ENCODE measurements around the gene PTPRG. TPM values are rescaled to one million over a fixed set of nuclear protein-coding genes. Genes with fewer than 3 reads are reported as not detected.

The PTPRG gene
- total and polyA plus RNA-seq, 2 experiments from 2014 or later = 8.5 to 34.9 TPM

DNA sequence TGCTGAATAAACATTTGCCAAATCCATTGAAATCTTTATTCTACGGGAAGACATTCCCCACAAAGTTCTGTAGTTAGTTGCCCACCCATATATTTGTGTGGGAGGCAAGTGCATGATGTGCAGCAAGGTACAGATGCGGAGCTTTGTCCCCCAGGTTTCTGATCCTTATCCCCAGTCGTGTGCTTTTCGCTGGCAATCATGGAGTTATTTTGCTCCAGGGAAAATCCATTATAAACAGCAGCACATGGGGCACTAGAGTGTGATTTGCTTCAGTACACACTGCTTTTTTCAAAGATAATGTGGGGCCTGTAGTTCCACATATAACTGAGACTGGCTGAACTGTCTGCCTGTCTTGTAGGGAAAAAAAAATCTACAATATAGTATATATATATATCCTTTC is 679.9 kb downstream of the PTPRG start:
- H3K27me3 ChIP-seq = no peaks in the 10 kb centered on the region
- H4K20me1 ChIP-seq (ENCODE audit: insufficient read depth, poor library complexity, severe bottlenecking) = no peaks in the 10 kb centered on the region
- TF ChIP-seq EZH2phosphoT487 (IDR thresholded peaks at IDR 0.05; ENCODE audit: low read depth, severe bottlenecking, unreplicated experiment) (no peak), EZH2 (IDR thresholded peaks at IDR 0.05; ENCODE audit: borderline replicate concordance) (no peak)
- TF ChIP-seq, protein P1, sequence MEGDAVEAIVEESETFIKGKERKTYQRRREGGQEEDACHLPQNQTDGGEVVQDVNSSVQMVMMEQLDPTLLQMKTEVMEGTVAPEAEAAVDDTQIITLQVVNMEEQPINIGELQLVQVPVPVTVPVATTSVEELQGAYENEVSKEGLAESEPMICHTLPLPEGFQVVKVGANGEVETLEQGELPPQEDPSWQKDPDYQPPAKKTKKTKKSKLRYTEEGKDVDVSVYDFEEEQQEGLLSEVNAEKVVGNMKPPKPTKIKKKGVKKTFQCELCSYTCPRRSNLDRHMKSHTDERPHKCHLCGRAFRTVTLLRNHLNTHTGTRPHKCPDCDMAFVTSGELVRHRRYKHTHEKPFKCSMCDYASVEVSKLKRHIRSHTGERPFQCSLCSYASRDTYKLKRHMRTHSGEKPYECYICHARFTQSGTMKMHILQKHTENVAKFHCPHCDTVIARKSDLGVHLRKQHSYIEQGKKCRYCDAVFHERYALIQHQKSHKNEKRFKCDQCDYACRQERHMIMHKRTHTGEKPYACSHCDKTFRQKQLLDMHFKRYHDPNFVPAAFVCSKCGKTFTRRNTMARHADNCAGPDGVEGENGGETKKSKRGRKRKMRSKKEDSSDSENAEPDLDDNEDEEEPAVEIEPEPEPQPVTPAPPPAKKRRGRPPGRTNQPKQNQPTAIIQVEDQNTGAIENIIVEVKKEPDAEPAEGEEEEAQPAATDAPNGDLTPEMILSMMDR (IDR thresholded peaks at IDR 0.05; ENCODE audit: poor library complexity) = no peak
- DNase-seq (ENCODE audit: low spot score) = no peak
- no peak overlapping the region for H3K4me3 ChIP-seq
- no peak overlapping the region for H2AFZ ChIP-seq
- H3K4me2 ChIP-seq = no peak overlapping the region
- no peaks in the 10 kb centered on the region for H3K9me2 ChIP-seq (replicated peaks; ENCODE audit: insufficient read depth)
- H3K4me1 ChIP-seq (ENCODE audit: insufficient read depth) = no peaks in the 10 kb centered on the region
- H3K79me2 ChIP-seq = no peaks in the 10 kb centered on the region
- WGBS (ENCODE audit: low lambda C conversion rate, missing lambda C conversion rate) = 53% methylated on average over 4 of the region's 4 CpGs
- no peak overlapping the region for H3K27ac ChIP-seq
- no peaks in the 10 kb centered on the region for H3K9me3 ChIP-seq (ENCODE audit: low read depth)
- no peaks in the 10 kb centered on the region for H3K36me3 ChIP-seq (replicated peaks; ENCODE audit: insufficient read depth, low read depth)

DNA sequence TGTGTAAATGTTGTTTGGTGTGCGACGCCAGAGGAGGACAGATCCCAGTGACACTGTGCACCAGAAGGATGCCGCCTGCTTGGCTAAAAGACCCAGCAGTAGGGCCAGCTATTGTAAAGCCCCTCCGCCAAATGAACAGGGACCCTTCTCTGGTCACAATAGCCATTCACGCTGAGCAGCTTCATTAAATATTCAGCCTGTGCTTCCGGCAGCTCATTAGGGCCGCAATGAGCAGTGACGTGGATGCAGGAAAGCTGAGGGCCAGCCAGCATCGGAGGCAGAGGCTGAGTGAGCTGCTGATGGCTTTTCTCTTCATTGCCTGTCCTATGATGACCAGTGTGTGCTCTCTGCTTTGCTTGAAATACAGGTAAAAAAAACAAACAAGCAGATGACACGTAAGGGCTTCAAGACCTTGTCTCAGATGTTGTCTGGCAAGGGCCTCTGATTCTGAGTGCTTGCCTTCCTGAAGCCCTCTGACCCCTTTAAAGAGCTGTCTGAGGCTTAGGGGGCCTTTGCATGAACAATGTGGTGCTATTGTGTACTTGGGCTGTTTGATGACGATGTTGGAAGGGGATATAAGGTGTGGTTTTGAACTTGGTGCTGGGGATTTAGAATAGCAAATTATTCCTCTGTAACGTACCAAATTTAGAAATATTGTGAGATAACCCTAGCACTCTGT is 681.6 kb downstream of the PTPRG start:
- H3K27ac ChIP-seq = no peak overlapping the region
- no peaks in the 10 kb centered on the region for H3K9me3 ChIP-seq (ENCODE audit: low read depth)
- no peaks in the 10 kb centered on the region for H4K20me1 ChIP-seq (ENCODE audit: insufficient read depth, poor library complexity, severe bottlenecking)
- H3K4me1 ChIP-seq (ENCODE audit: insufficient read depth) = no peaks in the 10 kb centered on the region
- H3K4me2 ChIP-seq = no peak overlapping the region
- H3K36me3 ChIP-seq (replicated peaks; ENCODE audit: insufficient read depth, low read depth) = no peaks in the 10 kb centered on the region
- H3K79me2 ChIP-seq = no peaks in the 10 kb centered on the region
- H3K4me3 ChIP-seq = no peak overlapping the region
- no peaks in the 10 kb centered on the region for H3K9me2 ChIP-seq (replicated peaks; ENCODE audit: insufficient read depth)
- no peak for TF ChIP-seq EZH2phosphoT487 (IDR thresholded peaks at IDR 0.05; ENCODE audit: low read depth, severe bottlenecking, unreplicated experiment)
- TF ChIP-seq, protein P1 (IDR thresholded peaks at IDR 0.05; ENCODE audit: poor library complexity) = no peak
- no peak for TF ChIP-seq EZH2 (IDR thresholded peaks at IDR 0.05; ENCODE audit: borderline replicate concordance)
- no peaks in the 10 kb centered on the region for H3K27me3 ChIP-seq
- no peak for DNase-seq (ENCODE audit: low spot score)
- 92% methylated on average over 12 of the region's 12 CpGs for WGBS (ENCODE audit: low lambda C conversion rate, missing lambda C conversion rate)
- H2AFZ ChIP-seq = no peak overlapping the region

DNA sequence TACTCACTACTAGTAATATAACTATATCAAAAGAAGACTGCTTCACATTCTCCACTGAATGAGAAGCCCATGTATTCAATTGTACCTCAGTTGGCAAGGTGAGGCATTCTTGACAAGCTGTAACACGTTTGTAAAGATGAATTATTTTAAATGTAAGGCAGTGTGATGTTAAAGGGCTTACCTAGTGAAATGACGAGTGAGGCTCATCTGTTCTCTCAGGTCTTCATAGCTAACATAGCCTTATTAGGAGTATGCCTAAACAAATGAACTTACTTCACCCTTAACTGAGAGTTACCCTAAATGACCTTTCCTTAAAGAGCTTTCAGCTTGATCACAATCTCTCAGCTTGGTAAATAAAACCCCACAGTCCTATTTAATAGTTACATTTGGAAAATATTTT is 684.7 kb downstream of the PTPRG start:
- DNase-seq (ENCODE audit: low spot score) = no peak
- Histone ChIP-seq H3K4me2 (no peak overlapping the region), H3K27ac (no peak overlapping the region), H4K20me1 (ENCODE audit: insufficient read depth, poor library complexity, severe bottlenecking) (no peaks in the 10 kb centered on the region), H3K79me2 (no peaks in the 10 kb centered on the region), H3K4me1 (ENCODE audit: insufficient read depth) (no peaks in the 10 kb centered on the region), H3K27me3 (no peaks in the 10 kb centered on the region), H3K9me2 (replicated peaks; ENCODE audit: insufficient read depth) (no peaks in the 10 kb centered on the region), H3K36me3 (replicated peaks; ENCODE audit: insufficient read depth, low read depth) (no peaks in the 10 kb centered on the region), H3K4me3 (no peak overlapping the region), H3K9me3 (ENCODE audit: low read depth) (no peaks in the 10 kb centered on the region), H2AFZ (no peak overlapping the region)
- TF ChIP-seq EZH2phosphoT487 (IDR thresholded peaks at IDR 0.05; ENCODE audit: low read depth, severe bottlenecking, unreplicated experiment) (no peak), EZH2 (IDR thresholded peaks at IDR 0.05; ENCODE audit: borderline replicate concordance) (no peak)
- TF ChIP-seq, protein P1 (IDR thresholded peaks at IDR 0.05; ENCODE audit: poor library complexity) = no peak
- 64% methylated on average over 2 of the region's 2 CpGs for WGBS (ENCODE audit: low lambda C conversion rate, missing lambda C conversion rate)
